GM12873 (cell line): ENCODE measurements around the gene KCNN4.

Experiments used
- CTCF ChIP-seq: IDR thresholded peaks from 2 replicates; pipeline ENCODE4 v1.5.1; 2012; ENCODE audit warnings: low read depth, mild to moderate bottlenecking, moderate library complexity, low read length, control low read depth; ENCODE audit not compliant: insufficient read depth; ENCODE audit errors: missing control alignments

The KCNN4 gene

DNA sequence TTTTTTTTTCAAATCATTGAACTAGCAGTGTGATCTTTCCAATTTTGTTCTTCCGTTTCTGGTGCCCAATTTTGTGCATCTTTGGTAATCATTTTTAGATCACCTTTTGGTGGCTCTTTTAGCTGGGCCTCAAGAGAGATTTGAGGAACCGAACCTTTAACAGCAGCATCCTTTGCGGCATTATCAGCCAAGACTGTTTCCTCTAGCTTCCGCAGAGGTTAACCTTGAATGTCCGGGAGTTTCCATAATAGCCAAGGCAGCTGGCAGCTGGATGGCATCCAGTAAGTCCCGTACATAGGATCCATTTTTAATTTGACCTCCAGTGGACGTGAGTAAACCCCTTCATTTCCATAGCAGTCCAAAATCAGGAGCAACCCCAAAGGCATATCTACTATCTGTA is 55.3 kb downstream of the KCNN4 start:
- TF ChIP-seq CTCF, result no peak

- TF ChIP-seq CTCF, result no peak
Measured at GRCh38 chr19:43724896-43725295, 55.9 kb downstream of the KCNN4 start.

- no peak for TF ChIP-seq CTCF
Measured at GRCh38 chr19:43723588-43723987, 57.2 kb downstream of the KCNN4 start.

GRCh38 chr19:43721469-43722048 is 59.2 kb downstream of the KCNN4 start:
- no peak for TF ChIP-seq CTCF

- no peak for TF ChIP-seq CTCF
Measured at GRCh38 chr19:43720936-43721335, 59.8 kb downstream of the KCNN4 start.

GRCh38 chr19:43719918-43720317 is 60.9 kb downstream of the KCNN4 start:
- TF ChIP-seq CTCF, result no peak

- TF ChIP-seq CTCF, result no peak
Measured at GRCh38 chr19:43719378-43719868, 61.4 kb downstream of the KCNN4 start.
